H9 (cell line): Measurements from ENCODE around the gene OTX1. TPM values are rescaled to one million over a fixed set of nuclear protein-coding genes. Genes with fewer than 3 reads are reported as not detected.

ENCODE experiments used
- DNase-seq: peaks from one replicate; pipeline ENCODE4 v3.0.0-alpha.2; 2017
- H2AFZ ChIP-seq: one replicate; pipeline ENCODE4 v1.6.1; 2013; ENCODE audit warnings: mild to moderate bottlenecking, low read length, control low read depth, moderate library complexity
- H2AK5ac ChIP-seq: 2 replicates; pipeline ENCODE4 v1.6.1; 2013; ENCODE audit warnings: low read length, control low read depth, mixed read lengths; ENCODE audit not compliant: insufficient read length
- H2BK120ac ChIP-seq: one replicate; pipeline ENCODE4 v1.6.1; 2013; ENCODE audit warnings: low read depth, mild to moderate bottlenecking, low read length, control low read depth, inconsistent platforms; ENCODE audit not compliant: poor library complexity, severe bottlenecking
- H2BK12ac ChIP-seq: 2 replicates; pipeline ENCODE4 v1.6.1; 2013; ENCODE audit warnings: low read length, control low read depth, mixed read lengths, low read depth; ENCODE audit not compliant: insufficient read length
- H2BK15ac ChIP-seq: 2 replicates; pipeline ENCODE4 v1.6.1; 2013; ENCODE audit warnings: low read depth, low read length, control low read depth
- H2BK20ac ChIP-seq: one replicate; pipeline ENCODE4 v1.6.1; 2013; ENCODE audit warnings: low read depth, mild to moderate bottlenecking, low read length, control low read depth, inconsistent platforms; ENCODE audit not compliant: poor library complexity, severe bottlenecking
- H2BK5ac ChIP-seq: 2 replicates; pipeline ENCODE4 v1.6.1; 2013; ENCODE audit warnings: low read length, control low read depth, mixed read lengths; ENCODE audit not compliant: insufficient read length
- H3K14ac ChIP-seq: 2 replicates; pipeline ENCODE4 v1.6.1; 2013; ENCODE audit warnings: low read length, control low read depth; ENCODE audit not compliant: insufficient read depth
- H3K18ac ChIP-seq: 2 replicates; pipeline ENCODE4 v1.6.1; 2013; ENCODE audit warnings: low read depth, mild to moderate bottlenecking, mixed read lengths, low read length, control low read depth; ENCODE audit not compliant: insufficient read length
- H3K23ac ChIP-seq: 2 replicates; pipeline ENCODE4 v1.6.1; 2013; ENCODE audit warnings: low read length, control low read depth, mixed read lengths, low read depth; ENCODE audit not compliant: insufficient read length
- H3K23me2 ChIP-seq: 2 replicates; pipeline ENCODE4 v1.6.1; 2013; ENCODE audit warnings: low read depth, mild to moderate bottlenecking, mixed read lengths, low read length, control low read depth; ENCODE audit not compliant: insufficient read length, poor library complexity, severe bottlenecking
- H3K27ac ChIP-seq: 2 replicates; pipeline ENCODE4 v1.5.1; 2013; ENCODE audit warnings: low read length, control low read depth, mixed read lengths, low read depth; ENCODE audit not compliant: insufficient read length
- H3K27me3 ChIP-seq: 2 replicates; pipeline ENCODE4 v1.6.1; 2013; ENCODE audit warnings: low read length, control low read depth, inconsistent platforms; ENCODE audit not compliant: insufficient read depth
- H3K4ac ChIP-seq: 2 replicates; pipeline ENCODE4 v1.6.1; 2013; ENCODE audit warnings: low read depth, mild to moderate bottlenecking, control low read depth, inconsistent platforms, low read length, moderate library complexity
- H3K4me1 ChIP-seq: 2 replicates; pipeline ENCODE4 v1.6.1; 2013; ENCODE audit warnings: low read length, control low read depth, inconsistent platforms; ENCODE audit not compliant: insufficient read depth
- H3K4me2 ChIP-seq: 2 replicates; pipeline ENCODE4 v1.6.1; 2013; ENCODE audit warnings: low read length, control low read depth, mixed read lengths; ENCODE audit not compliant: insufficient read length, insufficient read depth
- H3K56ac ChIP-seq: 2 replicates; pipeline ENCODE4 v1.6.1; 2013; ENCODE audit warnings: low read depth, mild to moderate bottlenecking, mixed read lengths, low read length, control low read depth; ENCODE audit not compliant: insufficient read length
- H3K79me1 ChIP-seq: 2 replicates; pipeline ENCODE4 v1.6.1; 2013; ENCODE audit warnings: low read depth, mild to moderate bottlenecking, moderate library complexity, low read length, control low read depth, inconsistent platforms; ENCODE audit not compliant: insufficient read depth, poor library complexity, severe bottlenecking
- H3K79me2 ChIP-seq: 2 replicates; pipeline ENCODE4 v1.6.1; 2013; ENCODE audit warnings: low read length, control low read depth, inconsistent platforms; ENCODE audit not compliant: insufficient read depth
- H3K9ac ChIP-seq: 2 replicates; pipeline ENCODE4 v1.6.1; 2013; ENCODE audit warnings: low read length, control low read depth, mixed read lengths; ENCODE audit not compliant: insufficient read length; ENCODE audit errors: extremely low read depth
- H3K9me3 ChIP-seq: one replicate; pipeline ENCODE4 v1.6.1; 2013; ENCODE audit warnings: low read depth, low read length, inconsistent platforms; ENCODE audit not compliant: control insufficient read depth
- H3T11ph ChIP-seq: one replicate; pipeline ENCODE4 v1.6.1; 2013; ENCODE audit warnings: mild to moderate bottlenecking, low read length, control low read depth, inconsistent platforms
- H4K20me1 ChIP-seq: one replicate; pipeline ENCODE4 v1.6.1; 2013; ENCODE audit not compliant: control insufficient read depth, insufficient read length, insufficient read depth
- H4K5ac ChIP-seq: 2 replicates; pipeline ENCODE4 v1.6.1; 2013; ENCODE audit warnings: low read depth, mild to moderate bottlenecking, mixed read lengths, low read length, control low read depth; ENCODE audit not compliant: insufficient read length
- H4K8ac ChIP-seq: replicated peaks from 2 replicates; pipeline ENCODE4 v1.6.1; 2013; ENCODE audit warnings: low read length, control low read depth, mixed read lengths, low read depth; ENCODE audit not compliant: insufficient read length
- H4K91ac ChIP-seq: 2 replicates; pipeline ENCODE4 v1.6.1; 2013; ENCODE audit warnings: low read depth, mild to moderate bottlenecking, moderate library complexity, mixed read lengths, low read length, control low read depth; ENCODE audit not compliant: insufficient read length
- H3K27ac Mint-ChIP-seq, 3 experiments: 2 replicates in 2 of 3; 3 replicates in 1 of 3; pipeline ENCODE4 v1.8.0; 2020 to 2021; ENCODE audit warnings: mixed read lengths in 3 of 3, mild to moderate bottlenecking in 1 of 3, moderate library complexity in 1 of 3
- H3K27me3 Mint-ChIP-seq: 2 replicates; pipeline ENCODE4 v1.8.0; 2021; ENCODE audit warnings: low read depth, mild to moderate bottlenecking, moderate library complexity, mixed read lengths
- H3K36me3 Mint-ChIP-seq, 3 experiments: 2 replicates in 2 of 3; 3 replicates in 1 of 3; pipeline ENCODE4 v1.8.0; 2020 to 2021; ENCODE audit warnings: low read depth in 3 of 3, mixed read lengths in 3 of 3; ENCODE audit not compliant: insufficient read depth in 1 of 3
- H3K4me1 Mint-ChIP-seq, 2 experiments: 2 replicates each; pipeline ENCODE4 v1.8.0; 2020; ENCODE audit warnings: mixed read lengths in 2 of 2
- H3K4me3 Mint-ChIP-seq, 2 experiments: 2 replicates in 1 of 2; 3 replicates in 1 of 2; pipeline ENCODE4 v1.8.0; 2020 to 2021; ENCODE audit warnings: mild to moderate bottlenecking in 2 of 2, mixed read lengths in 2 of 2, moderate library complexity in 1 of 2
- H3K9me3 Mint-ChIP-seq, 2 experiments: 2 replicates in 1 of 2; 3 replicates in 1 of 2; pipeline ENCODE4 v1.8.0; 2020; ENCODE audit warnings: mild to moderate bottlenecking in 2 of 2, mixed read lengths in 2 of 2, moderate library complexity in 1 of 2
- WGBS: extraction: QIAGEN DNeasy Blood & Tissue Kit; methylation state at CpG from one replicate; pipeline ENCODE4 v1.1.7; 2013; ENCODE audit warnings: missing lambda C conversion rate, low lambda C conversion rate, mixed read lengths; ENCODE audit not compliant: insufficient read length; ENCODE audit errors: extremely low coverage; 5-methylcytosine and 5-hydroxymethylcytosine counted together
- long read RNA-seq: library from polyadenylated mRNA; unstranded; transcript quantifications from one replicate; pipeline ENCODE4 v2.0.0, GENCODE V29; 2020
- total RNA-seq: library from RNA; stranded (reverse); gene quantifications from 2 replicates; pipeline ENCODE4 v1.2.1, GENCODE V29; 2021
- TF ChIP-seq, protein P1 (sequence below): fragments of 200-600 bp; sonication (generic); conservative IDR thresholded peaks from 3 replicates; pipeline ENCODE4 v1.8.0; 2021; ENCODE audit warnings: antibody characterized with exemption, mild to moderate bottlenecking

The OTX1 gene
- 0.11 and 0.13 TPM in 2 replicates for total RNA-seq
- long read RNA-seq, result 0 reads

DNA sequence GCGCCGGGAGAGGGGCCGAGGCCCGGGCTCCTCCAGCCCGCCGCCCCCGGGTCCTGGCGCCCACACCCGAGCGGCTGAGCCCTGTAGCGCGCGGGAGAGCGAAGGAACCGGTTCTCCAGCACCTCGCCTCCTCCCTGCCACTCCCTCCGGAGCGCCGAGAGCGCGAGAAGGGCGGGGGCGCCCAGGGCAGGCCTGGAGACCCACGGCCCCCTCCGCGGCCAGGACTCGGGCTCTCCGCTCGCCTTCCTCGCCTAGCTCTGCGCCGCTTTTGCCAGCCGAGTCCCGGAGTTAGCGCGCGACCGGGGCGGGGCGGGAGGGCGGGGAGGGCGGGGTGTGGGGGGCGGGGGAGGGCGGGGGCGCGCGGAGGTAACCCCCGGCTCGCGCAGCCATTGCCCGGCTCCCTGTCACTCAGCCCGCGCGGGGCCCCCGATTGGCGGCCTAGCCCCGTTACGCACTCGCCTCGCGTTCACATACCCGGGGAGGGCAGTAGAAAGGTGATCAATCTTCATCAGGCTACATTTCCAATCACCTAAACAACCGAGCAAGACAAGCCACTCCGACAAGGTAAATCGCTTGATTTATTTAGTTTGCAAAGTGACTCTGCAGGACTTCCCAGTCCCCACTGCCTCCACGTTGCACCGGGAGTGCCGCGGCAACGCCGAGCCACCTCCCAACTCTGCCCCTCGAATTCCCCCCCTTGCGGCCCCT lies at the start of gene OTX1:
OTX1 (plus strand) TSS at position 497 of the 708 bp plus-strand sequence. CDS start 2,161 bp downstream, outside the sequence.
- no peaks in the 10 kb centered on the region; a peak in 2 of 7 replicates for H3K36me3 Mint-ChIP-seq
- WGBS, result no CpG with 5 or more reads among the region's 73 CpGs
- no peak within 1 kb of the TSS for H3K4ac ChIP-seq
- H2BK20ac ChIP-seq, result no peak within 1 kb of the TSS
- no peak within 1 kb of the TSS for H2BK120ac ChIP-seq
- H3K14ac ChIP-seq, result no peak within 1 kb of the TSS
- H2BK5ac ChIP-seq, result no peak within 1 kb of the TSS
- peak within 1 kb of the TSS; percentile 65 to 87 for H3K4me3 Mint-ChIP-seq
- no peaks in the 10 kb centered on the region for H3K79me2 ChIP-seq
- H3K4me1 ChIP-seq, result peaks cover 5% of the 10 kb centered on the region; the same call in 1 of the 2 replicates
- H3K23ac ChIP-seq, result no peak within 1 kb of the TSS
- H2BK12ac ChIP-seq, result no peak within 1 kb of the TSS
- H3K27me3 Mint-ChIP-seq, result peaks cover 95% of the 10 kb centered on the region
- peaks cover 52% of the 10 kb centered on the region for H3K23me2 ChIP-seq
- no peak within 1 kb of the TSS for H4K8ac ChIP-seq
- H4K20me1 ChIP-seq, result peaks cover 5% of the 10 kb centered on the region
- no peak within 1 kb of the TSS for H3K56ac ChIP-seq
- H3K27ac Mint-ChIP-seq, result peak within 1 kb of the TSS in 1 of 3 experiments; percentile 16; a peak in 1 of 7 replicates
- H3T11ph ChIP-seq, result no peak within 1 kb of the TSS
- H3K9me3 ChIP-seq, result no peaks in the 10 kb centered on the region
- peaks cover 60% of the 10 kb centered on the region for H3K27me3 ChIP-seq
- H4K91ac ChIP-seq, result no peak within 1 kb of the TSS
- no peak within 1 kb of the TSS for H4K5ac ChIP-seq
- peaks cover 63 to 71% of the 10 kb centered on the region in 2 experiments for H3K4me1 Mint-ChIP-seq
- peak within 1 kb of the TSS; percentile 42 for H3K9ac ChIP-seq
- peak; percentile 90 for DNase-seq
- peaks cover 2 to 6% of the 10 kb centered on the region in 2 experiments; a peak in 3 of 5 replicates for H3K9me3 Mint-ChIP-seq
- H3K4me2 ChIP-seq, result peak within 1 kb of the TSS; percentile 66
- H3K18ac ChIP-seq, result peak within 1 kb of the TSS; percentile 54
- H2AK5ac ChIP-seq, result no peak within 1 kb of the TSS
- TF ChIP-seq, protein P1, sequence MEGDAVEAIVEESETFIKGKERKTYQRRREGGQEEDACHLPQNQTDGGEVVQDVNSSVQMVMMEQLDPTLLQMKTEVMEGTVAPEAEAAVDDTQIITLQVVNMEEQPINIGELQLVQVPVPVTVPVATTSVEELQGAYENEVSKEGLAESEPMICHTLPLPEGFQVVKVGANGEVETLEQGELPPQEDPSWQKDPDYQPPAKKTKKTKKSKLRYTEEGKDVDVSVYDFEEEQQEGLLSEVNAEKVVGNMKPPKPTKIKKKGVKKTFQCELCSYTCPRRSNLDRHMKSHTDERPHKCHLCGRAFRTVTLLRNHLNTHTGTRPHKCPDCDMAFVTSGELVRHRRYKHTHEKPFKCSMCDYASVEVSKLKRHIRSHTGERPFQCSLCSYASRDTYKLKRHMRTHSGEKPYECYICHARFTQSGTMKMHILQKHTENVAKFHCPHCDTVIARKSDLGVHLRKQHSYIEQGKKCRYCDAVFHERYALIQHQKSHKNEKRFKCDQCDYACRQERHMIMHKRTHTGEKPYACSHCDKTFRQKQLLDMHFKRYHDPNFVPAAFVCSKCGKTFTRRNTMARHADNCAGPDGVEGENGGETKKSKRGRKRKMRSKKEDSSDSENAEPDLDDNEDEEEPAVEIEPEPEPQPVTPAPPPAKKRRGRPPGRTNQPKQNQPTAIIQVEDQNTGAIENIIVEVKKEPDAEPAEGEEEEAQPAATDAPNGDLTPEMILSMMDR, result no peak
- no peak within 1 kb of the TSS for H2BK15ac ChIP-seq
- no peaks in the 10 kb centered on the region for H3K79me1 ChIP-seq
- H3K27ac ChIP-seq, result no peak within 1 kb of the TSS
- no peak within 1 kb of the TSS for H2AFZ ChIP-seq
